ENCODE data around the gene SLAMF9. TPM values are rescaled to one million over a fixed set of nuclear protein-coding genes. Genes with fewer than 3 reads are reported as not detected.

SLAMF9 gene
- total RNA-seq, 1 donor from 2014 or later = not detected

DNA sequence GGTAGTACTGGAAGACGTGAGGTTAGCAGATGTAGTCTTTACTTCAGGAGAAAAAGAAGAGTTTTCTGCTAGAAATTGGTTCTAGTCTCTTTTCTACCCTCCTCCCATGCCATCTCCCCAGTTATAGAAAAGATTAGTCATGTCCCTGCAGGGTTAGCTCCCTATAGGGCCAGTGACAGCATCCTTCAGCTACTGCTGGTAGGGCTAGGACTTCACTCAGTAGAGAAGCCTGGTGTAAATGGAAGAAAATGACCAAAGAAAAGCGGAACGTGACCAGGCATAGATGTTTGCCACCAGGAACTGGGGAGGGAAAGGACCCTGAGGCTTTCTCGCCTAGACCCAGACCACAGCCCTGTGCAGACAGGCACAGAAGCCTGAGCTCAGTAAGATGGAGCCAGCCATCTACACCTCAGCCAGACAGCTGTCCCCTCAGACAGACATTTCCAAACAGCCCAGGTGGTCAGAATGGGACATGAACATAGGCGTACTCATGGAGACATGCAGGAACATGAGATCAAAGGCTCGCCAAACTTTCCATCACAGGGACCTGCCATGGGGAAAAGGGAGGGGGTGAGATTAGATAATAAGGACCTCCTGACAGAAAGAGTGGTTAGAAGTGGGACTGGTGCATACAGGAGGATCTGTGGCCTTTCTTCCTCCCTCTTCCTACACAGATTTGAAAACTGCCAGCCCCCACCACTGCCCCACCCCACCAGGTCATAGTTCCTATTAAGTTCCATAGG, 23.5 kb upstream of the SLAMF9 start:
- TF ChIP-seq, protein P1, sequence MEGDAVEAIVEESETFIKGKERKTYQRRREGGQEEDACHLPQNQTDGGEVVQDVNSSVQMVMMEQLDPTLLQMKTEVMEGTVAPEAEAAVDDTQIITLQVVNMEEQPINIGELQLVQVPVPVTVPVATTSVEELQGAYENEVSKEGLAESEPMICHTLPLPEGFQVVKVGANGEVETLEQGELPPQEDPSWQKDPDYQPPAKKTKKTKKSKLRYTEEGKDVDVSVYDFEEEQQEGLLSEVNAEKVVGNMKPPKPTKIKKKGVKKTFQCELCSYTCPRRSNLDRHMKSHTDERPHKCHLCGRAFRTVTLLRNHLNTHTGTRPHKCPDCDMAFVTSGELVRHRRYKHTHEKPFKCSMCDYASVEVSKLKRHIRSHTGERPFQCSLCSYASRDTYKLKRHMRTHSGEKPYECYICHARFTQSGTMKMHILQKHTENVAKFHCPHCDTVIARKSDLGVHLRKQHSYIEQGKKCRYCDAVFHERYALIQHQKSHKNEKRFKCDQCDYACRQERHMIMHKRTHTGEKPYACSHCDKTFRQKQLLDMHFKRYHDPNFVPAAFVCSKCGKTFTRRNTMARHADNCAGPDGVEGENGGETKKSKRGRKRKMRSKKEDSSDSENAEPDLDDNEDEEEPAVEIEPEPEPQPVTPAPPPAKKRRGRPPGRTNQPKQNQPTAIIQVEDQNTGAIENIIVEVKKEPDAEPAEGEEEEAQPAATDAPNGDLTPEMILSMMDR (IDR thresholded peaks at IDR 0.05; ENCODE audit: insufficient read depth, low read length, poor library complexity, severe bottlenecking) = no peak
- H3K36me3 ChIP-seq (ENCODE audit: control insufficient read depth, insufficient read depth, low read length) = no peaks in the 10 kb centered on the region
- no peak overlapping the region for H3K4me3 ChIP-seq (ENCODE audit: low read depth, low read length)
- no peak for DNase-seq (ENCODE audit: low read depth)
- H3K27me3 ChIP-seq (ENCODE audit: control insufficient read depth, insufficient read depth, low read length) = peaks cover 2% of the 10 kb centered on the region

DNA sequence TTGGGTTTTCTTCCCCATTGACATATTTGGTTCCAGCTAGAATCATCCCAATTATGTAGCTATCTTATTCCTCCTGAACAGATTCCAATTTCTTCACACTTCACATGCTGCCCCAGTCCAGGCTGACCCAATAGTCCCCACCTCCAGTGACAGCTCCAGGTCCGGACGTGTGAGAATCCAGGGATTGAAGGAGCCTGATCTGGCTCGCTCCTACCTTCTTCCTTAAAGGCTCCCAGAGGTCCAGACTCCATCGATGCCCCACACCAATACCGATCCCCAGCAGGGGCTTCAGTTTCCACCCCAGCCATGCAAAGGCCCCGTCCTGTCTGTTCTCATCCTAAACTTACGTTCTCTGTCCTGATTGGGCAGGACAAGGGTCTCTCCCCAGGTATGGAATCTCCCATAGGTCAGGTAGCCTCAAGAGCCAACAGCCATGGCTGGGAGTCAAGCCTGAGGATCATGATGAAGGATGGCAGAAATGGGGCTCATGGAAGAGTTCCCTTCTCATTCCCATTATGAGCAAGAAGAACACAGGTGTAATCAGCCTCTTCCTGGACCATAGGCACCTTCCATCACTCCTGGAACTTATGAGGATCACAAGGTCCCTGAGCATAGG, 20.4 kb upstream of the SLAMF9 start:
- no peak overlapping the region for H3K4me3 ChIP-seq (ENCODE audit: low read depth, low read length)
- DNase-seq (ENCODE audit: low read depth) = no peak
- TF ChIP-seq, protein P1 (IDR thresholded peaks at IDR 0.05; ENCODE audit: insufficient read depth, low read length, poor library complexity, severe bottlenecking) = no peak
- no peaks in the 10 kb centered on the region for H3K27me3 ChIP-seq (ENCODE audit: control insufficient read depth, insufficient read depth, low read length)
- H3K36me3 ChIP-seq (ENCODE audit: control insufficient read depth, insufficient read depth, low read length) = no peaks in the 10 kb centered on the region

DNA sequence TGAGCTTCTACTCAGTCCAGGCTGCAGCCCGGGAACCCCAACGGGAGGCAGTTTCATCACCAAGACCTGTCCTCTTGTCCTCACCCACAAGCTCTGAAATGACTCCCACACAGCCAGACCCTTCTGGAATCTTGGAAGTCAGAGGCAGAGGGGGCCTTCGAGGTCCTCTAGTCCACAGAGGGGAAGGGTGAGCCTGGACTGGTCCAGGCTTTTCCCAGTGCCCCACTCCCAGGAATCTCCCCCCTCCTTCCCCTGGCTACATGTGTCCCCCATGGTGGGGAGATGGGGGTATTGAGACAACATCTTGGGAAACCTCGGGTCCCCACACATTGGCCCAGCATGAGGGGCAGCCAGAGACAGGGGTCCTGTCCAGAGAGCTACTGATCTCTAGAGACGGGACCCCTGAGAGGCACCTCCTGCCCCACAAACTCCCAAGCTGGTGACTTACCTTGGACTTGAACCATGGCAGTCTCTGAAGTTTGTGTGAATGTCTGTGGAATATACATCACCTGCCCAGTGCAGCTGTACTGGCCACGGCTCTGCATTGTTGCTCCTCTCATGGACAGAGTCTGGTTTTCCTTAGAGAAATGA, 19.4 kb upstream of the SLAMF9 start:
- Histone ChIP-seq H3K36me3 (ENCODE audit: control insufficient read depth, insufficient read depth, low read length) (no peaks in the 10 kb centered on the region), H3K4me3 (ENCODE audit: low read depth, low read length) (no peak overlapping the region), H3K27me3 (ENCODE audit: control insufficient read depth, insufficient read depth, low read length) (no peaks in the 10 kb centered on the region)
- TF ChIP-seq, protein P1 (IDR thresholded peaks at IDR 0.05; ENCODE audit: insufficient read depth, low read length, poor library complexity, severe bottlenecking) = no peak
- no peak for DNase-seq (ENCODE audit: low read depth)

DNA sequence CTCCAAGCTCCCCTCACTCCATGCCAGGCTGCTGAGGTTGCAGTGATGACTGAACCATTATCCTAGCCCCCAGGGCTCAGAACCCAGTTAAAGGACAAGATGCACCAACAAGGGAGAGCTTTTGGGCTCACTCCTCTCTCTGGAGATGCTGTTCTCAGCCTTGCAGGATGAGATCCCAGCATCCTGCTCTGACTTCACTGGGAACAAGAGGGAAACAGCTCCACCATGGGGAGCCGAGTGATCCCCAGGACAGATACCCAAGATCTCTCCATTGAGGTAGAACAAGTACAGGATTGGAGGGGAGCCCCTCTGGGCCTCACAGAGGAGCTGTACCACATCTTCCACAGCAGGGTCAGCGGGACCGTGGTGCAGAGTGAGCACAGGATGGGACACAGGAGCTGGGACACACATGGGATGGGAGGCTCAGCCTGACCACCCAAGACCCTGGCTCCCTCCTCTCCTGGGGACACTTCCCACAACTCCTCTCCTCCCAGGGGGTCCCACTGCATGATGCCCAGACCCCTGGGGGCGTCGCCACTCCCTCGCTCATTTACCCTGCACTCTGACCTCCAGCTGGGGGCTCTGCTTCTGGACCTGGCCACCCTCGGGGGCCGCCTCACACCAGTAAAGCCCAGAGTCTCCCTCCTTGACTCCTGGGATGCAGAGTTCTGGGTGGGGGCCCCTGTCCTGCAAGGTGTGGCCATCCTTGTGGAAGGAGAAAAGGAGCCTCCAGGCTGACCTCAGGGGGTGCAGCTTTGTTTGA, 18.6 kb upstream of the SLAMF9 start:
- DNase-seq (ENCODE audit: low read depth) = no peak
- TF ChIP-seq, protein P1 (IDR thresholded peaks at IDR 0.05; ENCODE audit: insufficient read depth, low read length, poor library complexity, severe bottlenecking) = no peak
- H3K27me3 ChIP-seq (ENCODE audit: control insufficient read depth, insufficient read depth, low read length) = no peaks in the 10 kb centered on the region
- H3K36me3 ChIP-seq (ENCODE audit: control insufficient read depth, insufficient read depth, low read length) = no peaks in the 10 kb centered on the region
- no peak overlapping the region for H3K4me3 ChIP-seq (ENCODE audit: low read depth, low read length)

DNA sequence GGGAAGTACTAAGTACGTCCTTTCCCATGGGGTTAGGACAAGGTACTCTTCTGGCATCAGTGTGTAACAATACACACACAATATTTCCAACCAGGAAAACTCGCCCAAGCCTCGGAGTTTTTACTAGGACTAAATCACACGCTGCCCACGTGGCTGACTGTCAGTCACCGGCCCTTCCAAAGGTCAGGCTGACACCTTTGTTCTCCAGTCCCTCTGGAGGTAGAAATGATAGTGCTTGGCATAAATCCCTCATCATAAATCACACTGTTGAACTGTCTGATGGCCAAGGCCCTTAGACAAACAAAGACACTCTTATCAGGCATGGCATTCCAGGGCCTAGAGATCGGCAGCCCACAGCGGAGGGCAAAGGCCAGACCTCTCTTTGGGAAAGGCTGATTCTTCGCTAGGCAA, 16.9 kb upstream of the SLAMF9 start:
- Histone ChIP-seq H3K4me3 (ENCODE audit: low read depth, low read length) (no peak overlapping the region), H3K36me3 (ENCODE audit: control insufficient read depth, insufficient read depth, low read length) (no peaks in the 10 kb centered on the region), H3K27me3 (ENCODE audit: control insufficient read depth, insufficient read depth, low read length) (no peaks in the 10 kb centered on the region)
- TF ChIP-seq, protein P1 (IDR thresholded peaks at IDR 0.05; ENCODE audit: insufficient read depth, low read length, poor library complexity, severe bottlenecking) = no peak
- no peak for DNase-seq (ENCODE audit: low read depth)
